GM12865 (cell line): ENCODE measurements around the gene HTD2.
"Not testable (repeated sequence)": the region's sequence is repeated elsewhere in the genome, so short reads cannot be mapped to it uniquely, and the experiment has no call there.

Source experiments
- DNase-seq: peaks from one replicate; pipeline ENCODE4 v3.0.0; 2010; ENCODE audit warnings: low read depth
- H3K4me3 ChIP-seq: 2 replicates; pipeline ENCODE4 v1.5.1; 2011; ENCODE audit warnings: mild to moderate bottlenecking, low read depth, low read length, control low read depth
- CTCF ChIP-seq: IDR thresholded peaks from 2 replicates; pipeline ENCODE4 v1.5.1; 2011; ENCODE audit warnings: low read length, control low read depth, low read depth, inconsistent platforms; ENCODE audit not compliant: insufficient read depth; ENCODE audit errors: missing control alignments

The HTD2 gene

GRCh38 chr3:58334013-58334321 lies 27.6 kb downstream of the HTD2 start:
- DNase-seq: no peak
- H3K4me3 ChIP-seq: peak overlapping the region; percentile 51
- TF ChIP-seq CTCF: no peak

- H3K4me3 ChIP-seq: no peak overlapping the region
- TF ChIP-seq CTCF: no peak
- DNase-seq: no peak
Measured at GRCh38 chr3:58334506-58334884, 28.2 kb downstream of the HTD2 start.

GRCh38 chr3:58335652-58335947 lies 29.3 kb downstream of the HTD2 start:
- H3K4me3 ChIP-seq: no peak overlapping the region
- no peak for TF ChIP-seq CTCF
- no peak for DNase-seq

GRCh38 chr3:58336135-58336882 lies 30.0 kb downstream of the HTD2 start:
- no peak for TF ChIP-seq CTCF
- DNase-seq: no peak
- no peak overlapping the region for H3K4me3 ChIP-seq

GRCh38 chr3:58337190-58337589 lies 30.9 kb downstream of the HTD2 start:
- no peak for DNase-seq
- H3K4me3 ChIP-seq: no peak overlapping the region
- no peak for TF ChIP-seq CTCF

GRCh38 chr3:58339146-58339545 lies 32.8 kb downstream of the HTD2 start:
- not testable (repeated sequence) for H3K4me3 ChIP-seq, DNase-seq

GRCh38 chr3:58340594-58341244 lies 34.4 kb downstream of the HTD2 start:
- no peak for DNase-seq
- H3K4me3 ChIP-seq: no peak overlapping the region
- no peak for TF ChIP-seq CTCF

- no peak overlapping the region for H3K4me3 ChIP-seq
- no peak for TF ChIP-seq CTCF
- no peak for DNase-seq
Measured at GRCh38 chr3:58341376-58341775, 35.1 kb downstream of the HTD2 start.
